IMR-90 (cell line): ENCODE data around the gene BTNL2. TPM values are rescaled to one million over a fixed set of nuclear protein-coding genes. Genes with fewer than 3 reads are reported as not detected.

ENCODE experiments used
- ATAC-seq: fragments of 200-7000 bp; cut with Tn5 transposase; 2 replicates; pipeline ENCODE4 v1.9.1; 2020; ENCODE audit warnings: low read depth, mild to moderate bottlenecking, moderate library complexity
- BruUV-seq: library from RNA; stranded (reverse); fragments of 400-500 nt; replicated peaks from 2 replicates; lab custom pipeline; 2021; lab: Mats Ljungman, UMichigan
- CTCF ChIA-PET: fragments of 300-600 bp; formaldehyde crosslinking; extraction: SDS; loops from one replicate; lab custom pipeline; 2021; ENCODE audit warnings: antibody characterized with exemption; lab: Yijun Ruan, JAX
- POLR2A ChIA-PET: fragments of 300-600 bp; sonication (Branson Sonifier 250); formaldehyde crosslinking; loops from one replicate; lab custom pipeline; 2022; ENCODE audit warnings: antibody characterized with exemption; ENCODE audit not compliant: unreplicated experiment; lab: Charles Lee
- DNase-seq: peaks from one replicate; pipeline ENCODE4 v3.0.0; 2013
- H2AFZ ChIP-seq: replicated peaks from 2 replicates; pipeline ENCODE3; 2013; ENCODE audit warnings: low read length, mild to moderate bottlenecking; ENCODE audit not compliant: poor library complexity
- H2AK5ac ChIP-seq: 2 replicates; pipeline ENCODE4 v1.6.1; 2013; ENCODE audit warnings: low read depth, low read length, inconsistent platforms
- H2AK9ac ChIP-seq: replicated peaks from 2 replicates; pipeline ENCODE3; 2013; ENCODE audit warnings: mild to moderate bottlenecking, low read depth, low read length, moderate library complexity; ENCODE audit not compliant: poor library complexity
- H2BK120ac ChIP-seq: 2 replicates; pipeline ENCODE4 v1.6.1; 2013; ENCODE audit warnings: low read depth, low read length, inconsistent platforms
- H2BK15ac ChIP-seq: 3 replicates; pipeline ENCODE4 v1.6.1; 2013; ENCODE audit warnings: low read depth, low read length, inconsistent platforms
- H2BK20ac ChIP-seq: 2 replicates; pipeline ENCODE4 v1.6.1; 2013; ENCODE audit warnings: low read depth, mild to moderate bottlenecking, inconsistent platforms, low read length, moderate library complexity
- H2BK5ac ChIP-seq: 2 replicates; pipeline ENCODE4 v1.6.1; 2013; ENCODE audit warnings: mild to moderate bottlenecking, low read depth, low read length, inconsistent platforms; ENCODE audit not compliant: poor library complexity, severe bottlenecking
- H3K14ac ChIP-seq: replicated peaks from 2 replicates; pipeline ENCODE4 v1.6.1; 2013; ENCODE audit warnings: low read depth, low read length, inconsistent platforms
- H3K18ac ChIP-seq: 2 replicates; pipeline ENCODE4 v1.6.1; 2013; ENCODE audit warnings: low read depth, low read length, control low read depth
- H3K23ac ChIP-seq: 2 replicates; pipeline ENCODE4 v1.6.1; 2013; ENCODE audit warnings: low read depth, low read length, inconsistent platforms
- H3K27ac ChIP-seq: 2 replicates; pipeline ENCODE4 v1.5.1; 2013; ENCODE audit warnings: mild to moderate bottlenecking, control low read depth, low read length; ENCODE audit not compliant: insufficient read depth
- H3K27me3 ChIP-seq: 2 replicates; pipeline ENCODE4 v1.6.1; 2013; ENCODE audit warnings: low read length; ENCODE audit not compliant: control insufficient read depth, insufficient read depth
- H3K36me3 ChIP-seq: 2 replicates; pipeline ENCODE4 v1.6.1; 2013; ENCODE audit warnings: low read length, mixed read lengths; ENCODE audit not compliant: control insufficient read depth, insufficient read depth
- H3K4ac ChIP-seq: 2 replicates; pipeline ENCODE4 v1.6.1; 2013; ENCODE audit warnings: low read depth, low read length, inconsistent platforms
- H3K4me1 ChIP-seq: 2 replicates; pipeline ENCODE4 v1.6.1; 2013; ENCODE audit warnings: low read length, mixed read lengths; ENCODE audit not compliant: control insufficient read depth, insufficient read depth
- H3K4me2 ChIP-seq: 2 replicates; pipeline ENCODE4 v1.6.1; 2013; ENCODE audit warnings: low read depth, mild to moderate bottlenecking, control low read depth, low read length, moderate library complexity
- H3K4me3 ChIP-seq: 2 replicates; pipeline ENCODE4 v1.5.1; 2013; ENCODE audit warnings: low read depth, mild to moderate bottlenecking, control low read depth, low read length, moderate library complexity; ENCODE audit not compliant: insufficient read depth
- H3K56ac ChIP-seq: 2 replicates; pipeline ENCODE4 v1.6.1; 2013; ENCODE audit warnings: low read length, inconsistent platforms; ENCODE audit not compliant: insufficient read depth; ENCODE audit errors: extremely low read depth
- H3K79me1 ChIP-seq, 2 experiments: 2 replicates each; pipeline ENCODE4 v1.6.1; 2013; ENCODE audit warnings: low read length in 2 of 2, inconsistent platforms in 1 of 2, low read depth in 1 of 2
- H3K9ac ChIP-seq: 2 replicates; pipeline ENCODE4 v1.6.1; 2013; ENCODE audit warnings: low read depth, low read length, control low read depth
- H3K9me1 ChIP-seq: 2 replicates; pipeline ENCODE4 v1.6.1; 2013; ENCODE audit warnings: low read length, inconsistent platforms; ENCODE audit not compliant: insufficient read depth
- H3K9me3 ChIP-seq: 2 replicates; pipeline ENCODE4 v1.6.1; 2013; ENCODE audit warnings: low read length; ENCODE audit not compliant: control insufficient read depth, insufficient read depth
- H4K20me1 ChIP-seq: 2 replicates; pipeline ENCODE4 v1.6.1; 2013; ENCODE audit warnings: low read length, inconsistent platforms; ENCODE audit not compliant: insufficient read depth
- H4K5ac ChIP-seq: 2 replicates; pipeline ENCODE4 v1.6.1; 2013; ENCODE audit warnings: mild to moderate bottlenecking, low read depth, low read length, control low read depth
- H4K8ac ChIP-seq, 2 experiments: 2 replicates each; pipeline ENCODE4 v1.6.1; 2013; ENCODE audit warnings: low read depth in 2 of 2, low read length in 2 of 2, control low read depth in 1 of 2, inconsistent platforms in 1 of 2
- H4K91ac ChIP-seq: 2 replicates; pipeline ENCODE4 v1.6.1; 2013; ENCODE audit warnings: low read depth, low read length, inconsistent platforms; ENCODE audit not compliant: insufficient read depth
- BHLHE40 ChIP-seq: fragments of 150-350 bp; IDR thresholded peaks from 2 replicates; pipeline ENCODE4 v1.6.1; 2016; ENCODE audit warnings: mild to moderate bottlenecking, low read depth, low read length
- CHD1 ChIP-seq: IDR thresholded peaks from 2 replicates; pipeline ENCODE4 v1.6.1; 2012; ENCODE audit warnings: low read depth, low read length, improper control_type of control experiment
- MAFK ChIP-seq: IDR thresholded peaks from 2 replicates; pipeline ENCODE4 v1.6.1; 2012; ENCODE audit warnings: low read depth, low read length, improper control_type of control experiment
- MAZ ChIP-seq: IDR thresholded peaks from 2 replicates; pipeline ENCODE4 v1.6.1; 2012; ENCODE audit warnings: low read depth, mild to moderate bottlenecking, low read length, improper control_type of control experiment, moderate library complexity, borderline replicate concordance
- NFE2L2 ChIP-seq: fragments of 150-350 bp; IDR thresholded peaks from 2 replicates; pipeline ENCODE4 v1.6.1; 2016; ENCODE audit warnings: low read depth, mild to moderate bottlenecking, low read length
- POLR2A ChIP-seq: IDR thresholded peaks from 2 replicates; pipeline ENCODE4 v1.6.1; 2012; ENCODE audit warnings: mild to moderate bottlenecking, low read depth, low read length
- RAD21 ChIP-seq: IDR thresholded peaks from 2 replicates; pipeline ENCODE4 v1.6.1; 2012; ENCODE audit warnings: low read length, improper control_type of control experiment
- RCOR1 ChIP-seq: IDR thresholded peaks from 2 replicates; pipeline ENCODE4 v1.6.1; 2012; ENCODE audit warnings: mild to moderate bottlenecking, low read length, improper control_type of control experiment; ENCODE audit not compliant: insufficient replicate concordance
- RFX5 ChIP-seq: IDR thresholded peaks from 2 replicates; pipeline ENCODE4 v1.8.0; 2012; ENCODE audit warnings: low read depth, mild to moderate bottlenecking, low read length, moderate library complexity
- SMC3 ChIP-seq: fragments of 150-350 bp; IDR thresholded peaks from 2 replicates; pipeline ENCODE4 v1.6.1; 2016; ENCODE audit warnings: low read depth, mild to moderate bottlenecking, antibody characterized with exemption, low read length, moderate library complexity
- WGBS, 2 experiments: methylation state at CpG; one replicate each; pipeline versions ENCODE4 v1.1.5 to v1.1.7; 2013; ENCODE audit warnings: missing lambda C conversion rate in 2 of 2; ENCODE audit not compliant: insufficient read length in 1 of 2; ENCODE audit errors: extremely low coverage in 2 of 2; 5-methylcytosine and 5-hydroxymethylcytosine counted together
- dilution Hi-C: fragments of 300-500 bp; cut with HindIII; formaldehyde crosslinking; loops from one replicate; pipeline ENCODE4 v1.14.3; 2018; ENCODE audit warnings: low sequenced_read_pairs; ENCODE audit not compliant: unreplicated experiment
- in situ Hi-C: fragments of 300-500 bp; cut with MboI; formaldehyde crosslinking; loops from 3 replicates; pipeline ENCODE4 v1.14.3; 2019; ENCODE audit warnings: low sequenced_read_pairs, inconsistent platforms, mixed read lengths
- intact Hi-C: fragments of 100-400 bp; cut with micrococcal nuclease; formaldehyde crosslinking; loops from 2 replicates; pipeline ENCODE4 v1.10.0; 2022
- polyA plus RNA-seq, 3 experiments: library from polyadenylated mRNA; depleted of rRNA; stranded (reverse); fragments of >200 nt; gene quantifications; 2 replicates each; pipeline ENCODE4 v1.2.3, GENCODE V29; 2012; ENCODE audit warnings: low replicate concordance in 1 of 3
- total RNA-seq: library from RNA; depleted of rRNA; stranded (reverse); fragments of >200 nt; gene quantifications from 2 replicates; pipeline ENCODE4 v1.2.3, GENCODE V29; 2012
- TF ChIP-seq, protein P1 (sequence below): conservative IDR thresholded peaks from 2 replicates; pipeline ENCODE4 v1.5.1; 2012; ENCODE audit warnings: mild to moderate bottlenecking, low read depth, low read length, improper control_type of control experiment

BTNL2 gene
- total and polyA plus RNA-seq, 2 of the 4 experiments (the other 2 are of a cell fraction), result not detected

DNA sequence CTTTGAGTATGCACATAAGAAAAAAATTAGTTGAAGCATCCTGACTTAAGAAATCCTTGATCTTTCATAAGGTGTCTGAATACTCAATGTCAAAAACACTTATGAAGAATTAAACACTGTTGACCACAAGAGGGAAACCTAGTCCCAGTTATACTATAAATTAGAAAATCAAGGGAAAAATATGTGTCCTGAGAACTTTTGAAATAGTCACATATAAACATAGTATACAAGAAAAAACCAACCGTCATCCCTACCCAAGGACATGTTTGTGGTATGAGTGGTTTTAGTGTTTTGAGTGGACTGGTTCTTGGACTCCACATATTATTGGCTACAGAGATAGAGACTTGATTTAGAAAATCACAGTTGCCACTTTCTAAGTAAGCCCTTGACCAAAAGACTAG lies 25.1 kb upstream of the BTNL2 start:
- Histone ChIP-seq H3K36me3 (no peaks in the 10 kb centered on the region), H4K20me1 (no peaks in the 10 kb centered on the region), H3K9ac (no peak overlapping the region), H2AK5ac (no peak overlapping the region), H3K4ac (no peak overlapping the region), H3K27me3 (no peaks in the 10 kb centered on the region; the same call in 1 of the 2 replicates), H4K5ac (no peak overlapping the region), H2AK9ac (no peak overlapping the region), H3K79me1 (no peaks in the 10 kb centered on the region), H3K4me1 (no peaks in the 10 kb centered on the region), H3K56ac (no peak overlapping the region), H2BK120ac (no peak overlapping the region), H4K8ac (no peak overlapping the region), H3K14ac (no peak overlapping the region), H2AFZ (no peak overlapping the region), H3K27ac (no peak overlapping the region), H4K91ac (no peak overlapping the region), H2BK5ac (no peak overlapping the region), H3K9me3 (no peaks in the 10 kb centered on the region), H3K18ac (no peak overlapping the region), H3K23ac (no peak overlapping the region), H2BK15ac (no peak overlapping the region), H2BK20ac (no peak overlapping the region), H3K4me2 (no peak overlapping the region), H3K4me3 (no peak overlapping the region), H3K9me1 (no peaks in the 10 kb centered on the region)
- no TSS peak for BruUV-seq
- in situ Hi-C loops (no loop called here), dilution Hi-C loops (no loop called here), intact Hi-C loops (loop anchor here (5.0 kb wide), 3 partner anchors 270 to 435 kb away; no protein-coding TSS in a partner anchor)
- DNase-seq, result peak; percentile 30
- no CpG with 5 or more reads among the region's 1 CpG for WGBS, 2 experiments
- POLR2A ChIA-PET, result no interaction called here
- ATAC-seq, result no peak; the same call in 1 of the 2 replicates
- TF ChIP-seq NFE2L2, result no peak
- peak; percentile 50; the same call in 1 of the 2 replicates for TF ChIP-seq SMC3
- TF ChIP-seq MAZ, result no peak
- TF ChIP-seq BHLHE40, result no peak
- TF ChIP-seq RFX5, result no peak
- no peak for TF ChIP-seq MAFK
- peak; percentile 21 for TF ChIP-seq RAD21
- no peak for TF ChIP-seq RCOR1
- TF ChIP-seq POLR2A, result no peak
- TF ChIP-seq, protein P1, sequence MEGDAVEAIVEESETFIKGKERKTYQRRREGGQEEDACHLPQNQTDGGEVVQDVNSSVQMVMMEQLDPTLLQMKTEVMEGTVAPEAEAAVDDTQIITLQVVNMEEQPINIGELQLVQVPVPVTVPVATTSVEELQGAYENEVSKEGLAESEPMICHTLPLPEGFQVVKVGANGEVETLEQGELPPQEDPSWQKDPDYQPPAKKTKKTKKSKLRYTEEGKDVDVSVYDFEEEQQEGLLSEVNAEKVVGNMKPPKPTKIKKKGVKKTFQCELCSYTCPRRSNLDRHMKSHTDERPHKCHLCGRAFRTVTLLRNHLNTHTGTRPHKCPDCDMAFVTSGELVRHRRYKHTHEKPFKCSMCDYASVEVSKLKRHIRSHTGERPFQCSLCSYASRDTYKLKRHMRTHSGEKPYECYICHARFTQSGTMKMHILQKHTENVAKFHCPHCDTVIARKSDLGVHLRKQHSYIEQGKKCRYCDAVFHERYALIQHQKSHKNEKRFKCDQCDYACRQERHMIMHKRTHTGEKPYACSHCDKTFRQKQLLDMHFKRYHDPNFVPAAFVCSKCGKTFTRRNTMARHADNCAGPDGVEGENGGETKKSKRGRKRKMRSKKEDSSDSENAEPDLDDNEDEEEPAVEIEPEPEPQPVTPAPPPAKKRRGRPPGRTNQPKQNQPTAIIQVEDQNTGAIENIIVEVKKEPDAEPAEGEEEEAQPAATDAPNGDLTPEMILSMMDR, result peak; percentile 40
- no peak for TF ChIP-seq CHD1
- CTCF ChIA-PET, result no interaction called here
